HepG2 (cell line): ENCODE results near the gene SMURF2. TPM values are rescaled to one million over a fixed set of nuclear protein-coding genes. Genes with fewer than 3 reads are reported as not detected.

Experiments used
- ATAC-seq: fragments of 200-7000 bp; cut with Tn5 transposase; 3 replicates; pipeline ENCODE4 v1.9.1; 2020; ENCODE audit warnings: mild to moderate bottlenecking, moderate library complexity
- BruUV-seq: library from RNA; stranded (reverse); fragments of 400-500 nt; replicated peaks from 2 replicates; lab custom pipeline; 2021; lab: Mats Ljungman, UMichigan
- CTCF ChIA-PET: fragments of 300-600 bp; formaldehyde crosslinking; extraction: SDS; loops from one replicate; lab custom pipeline; 2021; ENCODE audit warnings: low total read pairs, inconsistent platforms, low intra/inter-chr PET ratio; lab: Yijun Ruan, JAX
- POLR2A ChIA-PET: fragments of 350-600 bp; sonication (Branson Sonifier 250); formaldehyde crosslinking; loops from one replicate; lab custom pipeline; 2020; ENCODE audit warnings: antibody characterized with exemption, inconsistent platforms; lab: Yijun Ruan, JAX
- DNase-seq: peaks from one replicate; pipeline ENCODE4 v3.0.0-alpha.2; 2015; ENCODE audit warnings: low spot score
- FAIRE-seq: peaks from 3 replicates; lab custom pipeline; 2011; peaks lifted over from hg19 to GRCh38; lab: Jason Lieb, UNC
- H2AFZ ChIP-seq: one replicate; pipeline ENCODE4 v1.6.1; 2011; ENCODE audit warnings: low read length, inconsistent platforms
- H3K27ac ChIP-seq: fragments of 300-600 bp; 3 replicates; pipeline ENCODE4 v1.8.0; 2011; ENCODE audit warnings: mixed run types, mild to moderate bottlenecking, mixed read lengths, low read length, inconsistent platforms; ENCODE audit not compliant: insufficient read depth; ENCODE audit errors: extremely low read length
- H3K27me3 ChIP-seq, 2 experiments: fragments of 200-600 bp in 1 of 2; 2 replicates in 1 of 2; 3 replicates in 1 of 2; pipeline versions ENCODE4 v1.6.0 to v1.8.0; 2011; ENCODE audit warnings: low read length in 2 of 2, mild to moderate bottlenecking in 2 of 2, moderate library complexity in 2 of 2, inconsistent platforms in 1 of 2; ENCODE audit not compliant: insufficient read depth in 2 of 2, control insufficient read depth in 1 of 2
- H3K36me3 ChIP-seq, 2 experiments: fragments of 200-600 bp in 1 of 2; replicated peaks in 1 of 2; 2 replicates in 1 of 2; 3 replicates in 1 of 2; pipeline versions ENCODE4 v1.5.1 to v1.8.0; 2011; ENCODE audit warnings: low read length in 2 of 2, inconsistent platforms in 1 of 2; ENCODE audit not compliant: insufficient read depth in 2 of 2, control insufficient read depth in 1 of 2
- H3K4me1 ChIP-seq: 2 replicates; pipeline ENCODE4 v1.5.1; 2012; ENCODE audit warnings: low read length, inconsistent platforms; ENCODE audit not compliant: insufficient read depth
- H3K4me2 ChIP-seq: 2 replicates; pipeline ENCODE4 v1.6.0; 2011; ENCODE audit warnings: low read depth, low read length, inconsistent platforms
- H3K4me3 ChIP-seq, 3 experiments: fragments of 200-600 bp in 1 of 3; sonication (generic), shearing (Covaris generic) in 1 of 3; replicated peaks in 1 of 3; 2 replicates each; pipeline ENCODE4 v1.5.1; 2011 to 2016; ENCODE audit warnings: low read length in 3 of 3, inconsistent platforms in 2 of 3, low read depth in 2 of 3, mild to moderate bottlenecking in 2 of 3, control low read depth in 1 of 3, mixed read lengths in 1 of 3; ENCODE audit not compliant: insufficient read depth in 1 of 3
- H3K79me2 ChIP-seq: one replicate; pipeline ENCODE4 v1.6.1; 2011; ENCODE audit warnings: low read length, inconsistent platforms; ENCODE audit not compliant: insufficient read depth
- H3K9ac ChIP-seq: 2 replicates; pipeline ENCODE4 v1.6.0; 2011; ENCODE audit warnings: mild to moderate bottlenecking, low read depth, low read length, inconsistent platforms; ENCODE audit not compliant: insufficient read depth
- H3K9me3 ChIP-seq: 2 replicates; pipeline ENCODE4 v1.5.1; 2012; ENCODE audit warnings: mild to moderate bottlenecking, low read length
- H4K20me1 ChIP-seq: 2 replicates; pipeline ENCODE4 v1.6.0; 2011; ENCODE audit warnings: inconsistent platforms, mild to moderate bottlenecking, low read length, moderate library complexity; ENCODE audit not compliant: insufficient read depth
- EZH2 ChIP-seq: conservative IDR thresholded peaks from 2 replicates; pipeline ENCODE4 v1.6.1; 2012; ENCODE audit warnings: mild to moderate bottlenecking, low read depth, low read length, moderate library complexity
- MAFF ChIP-seq: IDR thresholded peaks from 2 replicates; pipeline ENCODE4 v1.6.1; 2011; ENCODE audit warnings: low read depth, low read length, improper control_type of control experiment
- MAFK ChIP-seq, 2 experiments: IDR thresholded peaks in 1 of 2; conservative IDR thresholded peaks in 1 of 2; 2 replicates each; pipeline ENCODE4 v1.6.1; 2011; ENCODE audit warnings: improper control_type of control experiment in 2 of 2, low read length in 2 of 2
- RARG ChIP-seq: sonication (generic); formaldehyde crosslinking; IDR thresholded peaks from 2 replicates; pipeline ENCODE4 v1.4.0; 2020; ENCODE audit warnings: low read depth, mild to moderate bottlenecking, missing genetic modification reagents
- ZKSCAN8 ChIP-seq: IDR thresholded peaks from 2 replicates; pipeline ENCODE4 v1.6.1; 2016; ENCODE audit warnings: borderline replicate concordance, missing genetic modification reagents, missing compliant biosample characterization
- ZNF510 ChIP-seq: sonication (generic); formaldehyde crosslinking; IDR thresholded peaks from 2 replicates; pipeline ENCODE4 v1.4.0; 2020; ENCODE audit warnings: low read depth, mild to moderate bottlenecking, missing genetic modification reagents
- WGBS: methylation state at CpG from one replicate; pipeline ENCODE4 v1.1.6; 2017; ENCODE audit warnings: low lambda C conversion rate; 5-methylcytosine and 5-hydroxymethylcytosine counted together
- in situ Hi-C: cut with HindIII; loops from 2 replicates; pipeline ENCODE4 v1.10.0; 2017; ENCODE audit warnings: low pct_unique_long_range_greater_than_20kb; ENCODE audit not compliant: extremely low pct_ligation_motif_present
- intact Hi-C: fragments of 100-400 bp; cut with micrococcal nuclease; formaldehyde crosslinking; loops from one replicate; pipeline ENCODE4 v1.10.0; 2022; ENCODE audit not compliant: unreplicated experiment
- polyA plus RNA-seq, 8 experiments: library from polyadenylated mRNA; depleted of rRNA in 3 of 8; stranded (reverse) in 7 of 8; unstranded in 1 of 8; fragments of >200 nt; fragmentation: Illumina TruSeq in 4 of 8; extraction: Trizol in 4 of 8; gene quantifications; 2 replicates each; pipeline versions ENCODE4 v1.2.1 to v1.2.3, GENCODE V29; 2011 to 2016; ENCODE audit warnings: low read depth in 4 of 8, missing spikeins in 1 of 8, mixed read lengths in 1 of 8; ENCODE audit not compliant: insufficient read depth in 1 of 8
- total RNA-seq, 5 experiments: library from RNA; depleted of rRNA; stranded (reverse); fragments of >200 nt; fragmentation: Illumina TruSeq; extraction: Trizol; gene quantifications; 2 replicates each; pipeline ENCODE4 v1.2.3, GENCODE V29; 2016; ENCODE audit warnings: low read depth in 1 of 5
- TF ChIP-seq, protein P1 (sequence below): sonication (generic); formaldehyde crosslinking; IDR thresholded peaks from 2 replicates; pipeline ENCODE4 v1.9.0; 2021; ENCODE audit warnings: mild to moderate bottlenecking, missing genetic modification reagents
- TF ChIP-seq, protein P2 (sequence below): fragments of 450-650 bp; IDR thresholded peaks from 2 replicates; pipeline ENCODE4 v1.6.1; 2016

The SMURF2 gene
- total and polyA plus RNA-seq, 2 of the 13 experiments (the other 11 are each of a cell fraction or from before 2014, with no cell fraction given), result 14.9 to 24.3 TPM

DNA sequence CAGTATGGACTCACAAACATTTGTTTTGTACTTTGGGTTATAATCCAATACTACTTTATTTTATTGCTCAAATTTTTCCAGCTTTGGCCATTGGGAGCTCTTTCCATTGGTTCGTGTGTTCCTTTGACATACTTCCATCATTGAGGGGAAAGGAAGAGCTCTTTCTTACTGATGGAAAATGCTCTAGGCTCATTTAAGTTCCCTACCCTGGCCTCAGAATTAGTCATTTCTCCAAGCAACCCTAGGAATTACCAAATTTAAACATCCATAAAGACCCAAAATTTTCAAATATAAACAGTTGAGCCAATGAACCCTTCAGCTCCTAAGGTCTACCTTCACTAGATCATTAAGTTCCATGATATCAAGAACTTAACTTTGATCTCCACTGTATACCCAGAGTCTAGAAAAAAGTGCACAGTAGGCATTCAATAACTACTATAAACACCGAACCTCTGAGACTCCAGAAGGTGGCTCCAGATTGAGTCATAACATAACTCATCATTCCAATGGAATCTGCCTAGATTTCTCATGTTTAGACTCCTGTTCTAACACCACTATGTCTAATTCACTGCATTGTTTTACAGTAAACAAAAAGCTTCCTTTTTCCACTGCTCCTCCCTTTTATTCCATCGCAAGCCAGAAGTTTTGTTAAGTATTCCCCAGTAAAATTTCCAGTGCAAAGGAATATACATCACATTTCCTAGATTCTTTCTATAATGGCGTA is 39.0 kb downstream of the SMURF2 start:
- 0 out of 2 replicates have a peak, but pooled peaks cover 6% of the 10 kb centered on the region for H4K20me1 ChIP-seq
- H3K27me3 ChIP-seq, result no peaks in the 10 kb centered on the region
- no TSS peak for BruUV-seq
- no peaks in the 10 kb centered on the region for H3K36me3 ChIP-seq
- in situ Hi-C loops (no loop called here), intact Hi-C loops (no loop called here)
- H2AFZ ChIP-seq, result no peak overlapping the region
- 94% methylated on average over 4 of the region's 4 CpGs for WGBS
- no peaks in the 10 kb centered on the region for H3K9me3 ChIP-seq
- CTCF ChIA-PET, result no interaction called here
- no peak overlapping the region for H3K27ac ChIP-seq
- no peak overlapping the region for H3K4me2 ChIP-seq
- ATAC-seq, result no peak
- FAIRE-seq, result no peak
- H3K4me1 ChIP-seq, result peaks cover 46% of the 10 kb centered on the region
- H3K4me3 ChIP-seq, result no peak overlapping the region
- POLR2A ChIA-PET, result no interaction called here
- TF ChIP-seq MAFF (0 out of 2 replicates have a peak, but pooled peaks have one; percentile 22), MAFK (conservative IDR thresholded peaks at IDR 0.05 in 1 of 2, IDR thresholded peaks at IDR 0.05 in 1 of 2; ENCODE audit: low read length in 2 of 2) (peak in 1 of 2 experiments; percentile 38; a peak in 3 of 4 replicates), RARG (CRISPR knock-in tag) (no peak)
- no peak overlapping the region for H3K9ac ChIP-seq
- DNase-seq, result peak; percentile 28
- H3K79me2 ChIP-seq, result peaks cover 11% of the 10 kb centered on the region

DNA sequence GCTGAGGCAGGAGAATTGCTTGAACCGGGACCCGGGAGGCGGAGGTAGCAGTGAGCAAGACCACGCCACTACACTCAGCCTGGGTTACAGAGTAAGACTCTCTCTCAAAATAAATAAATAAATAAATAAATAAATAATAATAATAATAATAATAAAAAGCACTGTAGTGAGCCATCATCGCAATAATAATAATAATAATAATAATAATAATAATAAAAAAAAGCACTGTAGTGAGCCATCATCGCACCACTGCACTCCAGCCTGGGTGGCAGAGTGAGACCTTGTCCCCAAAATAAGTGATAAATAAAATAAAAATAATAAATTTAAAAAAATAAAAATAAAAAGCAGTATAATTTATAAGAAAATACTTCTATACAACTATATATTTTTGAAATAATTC is 40.3 kb downstream of the SMURF2 start:
- H3K9me3 ChIP-seq, result no peaks in the 10 kb centered on the region
- H2AFZ ChIP-seq, result no peak overlapping the region
- no peak overlapping the region for H3K27ac ChIP-seq
- H3K79me2 ChIP-seq, result peaks cover 5% of the 10 kb centered on the region
- in situ Hi-C loops, result no loop called here
- intact Hi-C loops, result no loop called here
- H3K9ac ChIP-seq, result no peak overlapping the region
- H4K20me1 ChIP-seq, result 0 out of 2 replicates have a peak, but pooled peaks cover 3% of the 10 kb centered on the region
- no peak for DNase-seq
- ATAC-seq, result no peak
- no peak overlapping the region for H3K4me3 ChIP-seq
- no peaks in the 10 kb centered on the region for H3K27me3 ChIP-seq
- no peak for FAIRE-seq
- H3K36me3 ChIP-seq, result no peaks in the 10 kb centered on the region
- ChIA-PET CTCF (no interaction called here), POLR2A (no interaction called here)
- no peak overlapping the region for H3K4me2 ChIP-seq
- no TSS peak for BruUV-seq
- peaks cover 33% of the 10 kb centered on the region for H3K4me1 ChIP-seq
- 97% methylated on average over 6 of the region's 6 CpGs for WGBS
- TF ChIP-seq ZNF510 (CRISPR knock-in tag) (no peak), EZH2 (no peak), ZKSCAN8 (CRISPR knock-in tag) (no peak)
- TF ChIP-seq, protein P1, sequence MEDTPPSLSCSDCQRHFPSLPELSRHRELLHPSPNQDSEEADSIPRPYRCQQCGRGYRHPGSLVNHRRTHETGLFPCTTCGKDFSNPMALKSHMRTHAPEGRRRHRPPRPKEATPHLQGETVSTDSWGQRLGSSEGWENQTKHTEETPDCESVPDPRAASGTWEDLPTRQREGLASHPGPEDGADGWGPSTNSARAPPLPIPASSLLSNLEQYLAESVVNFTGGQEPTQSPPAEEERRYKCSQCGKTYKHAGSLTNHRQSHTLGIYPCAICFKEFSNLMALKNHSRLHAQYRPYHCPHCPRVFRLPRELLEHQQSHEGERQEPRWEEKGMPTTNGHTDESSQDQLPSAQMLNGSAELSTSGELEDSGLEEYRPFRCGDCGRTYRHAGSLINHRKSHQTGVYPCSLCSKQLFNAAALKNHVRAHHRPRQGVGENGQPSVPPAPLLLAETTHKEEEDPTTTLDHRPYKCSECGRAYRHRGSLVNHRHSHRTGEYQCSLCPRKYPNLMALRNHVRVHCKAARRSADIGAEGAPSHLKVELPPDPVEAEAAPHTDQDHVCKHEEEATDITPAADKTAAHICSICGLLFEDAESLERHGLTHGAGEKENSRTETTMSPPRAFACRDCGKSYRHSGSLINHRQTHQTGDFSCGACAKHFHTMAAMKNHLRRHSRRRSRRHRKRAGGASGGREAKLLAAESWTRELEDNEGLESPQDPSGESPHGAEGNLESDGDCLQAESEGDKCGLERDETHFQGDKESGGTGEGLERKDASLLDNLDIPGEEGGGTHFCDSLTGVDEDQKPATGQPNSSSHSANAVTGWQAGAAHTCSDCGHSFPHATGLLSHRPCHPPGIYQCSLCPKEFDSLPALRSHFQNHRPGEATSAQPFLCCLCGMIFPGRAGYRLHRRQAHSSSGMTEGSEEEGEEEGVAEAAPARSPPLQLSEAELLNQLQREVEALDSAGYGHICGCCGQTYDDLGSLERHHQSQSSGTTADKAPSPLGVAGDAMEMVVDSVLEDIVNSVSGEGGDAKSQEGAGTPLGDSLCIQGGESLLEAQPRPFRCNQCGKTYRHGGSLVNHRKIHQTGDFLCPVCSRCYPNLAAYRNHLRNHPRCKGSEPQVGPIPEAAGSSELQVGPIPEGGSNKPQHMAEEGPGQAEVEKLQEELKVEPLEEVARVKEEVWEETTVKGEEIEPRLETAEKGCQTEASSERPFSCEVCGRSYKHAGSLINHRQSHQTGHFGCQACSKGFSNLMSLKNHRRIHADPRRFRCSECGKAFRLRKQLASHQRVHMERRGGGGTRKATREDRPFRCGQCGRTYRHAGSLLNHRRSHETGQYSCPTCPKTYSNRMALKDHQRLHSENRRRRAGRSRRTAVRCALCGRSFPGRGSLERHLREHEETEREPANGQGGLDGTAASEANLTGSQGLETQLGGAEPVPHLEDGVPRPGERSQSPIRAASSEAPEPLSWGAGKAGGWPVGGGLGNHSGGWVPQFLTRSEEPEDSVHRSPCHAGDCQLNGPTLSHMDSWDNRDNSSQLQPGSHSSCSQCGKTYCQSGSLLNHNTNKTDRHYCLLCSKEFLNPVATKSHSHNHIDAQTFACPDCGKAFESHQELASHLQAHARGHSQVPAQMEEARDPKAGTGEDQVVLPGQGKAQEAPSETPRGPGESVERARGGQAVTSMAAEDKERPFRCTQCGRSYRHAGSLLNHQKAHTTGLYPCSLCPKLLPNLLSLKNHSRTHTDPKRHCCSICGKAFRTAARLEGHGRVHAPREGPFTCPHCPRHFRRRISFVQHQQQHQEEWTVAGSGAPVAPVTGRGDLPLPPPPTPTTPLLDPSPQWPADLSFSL, result no peak
- TF ChIP-seq, protein P2, sequence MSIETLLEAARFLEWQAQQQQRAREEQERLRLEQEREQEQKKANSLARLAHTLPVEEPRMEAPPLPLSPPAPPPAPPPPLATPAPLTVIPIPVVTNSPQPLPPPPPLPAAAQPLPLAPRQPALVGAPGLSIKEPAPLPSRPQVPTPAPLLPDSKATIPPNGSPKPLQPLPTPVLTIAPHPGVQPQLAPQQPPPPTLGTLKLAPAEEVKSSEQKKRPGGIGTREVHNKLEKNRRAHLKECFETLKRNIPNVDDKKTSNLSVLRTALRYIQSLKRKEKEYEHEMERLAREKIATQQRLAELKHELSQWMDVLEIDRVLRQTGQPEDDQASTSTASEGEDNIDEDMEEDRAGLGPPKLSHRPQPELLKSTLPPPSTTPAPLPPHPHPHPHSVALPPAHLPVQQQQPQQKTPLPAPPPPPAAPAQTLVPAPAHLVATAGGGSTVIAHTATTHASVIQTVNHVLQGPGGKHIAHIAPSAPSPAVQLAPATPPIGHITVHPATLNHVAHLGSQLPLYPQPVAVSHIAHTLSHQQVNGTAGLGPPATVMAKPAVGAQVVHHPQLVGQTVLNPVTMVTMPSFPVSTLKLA, result no peak
